ENCODE measurements around the gene LAP3.
A peak's percentile ranks its signal among the peaks of the same experiment; 100 is the strongest.

The LAP3 gene

GRCh38 chr4:17619416-17620105, 42.6 kb downstream of the LAP3 start:
- DNase-seq (ENCODE audit: low spot score): no peak

GRCh38 chr4:17623451-17624001, 46.5 kb downstream of the LAP3 start:
- peak; percentile 25 for DNase-seq (ENCODE audit: low spot score)

GRCh38 chr4:17624821-17625220, 47.8 kb downstream of the LAP3 start:
- DNase-seq (ENCODE audit: low spot score): no peak

GRCh38 chr4:17630228-17630627, 53.2 kb downstream of the LAP3 start:
- peak; percentile 17 for DNase-seq (ENCODE audit: low spot score)

GRCh38 chr4:17633600-17633999, 56.6 kb downstream of the LAP3 start:
- DNase-seq (ENCODE audit: low spot score): no peak

- DNase-seq (ENCODE audit: low spot score): no peak
These were observed 58.1 kb downstream of the LAP3 start for GRCh38 chr4:17635056-17635455.

GRCh38 chr4:17636341-17636695, 59.3 kb downstream of the LAP3 start:
- no peak for DNase-seq (ENCODE audit: low spot score)

- DNase-seq (ENCODE audit: low spot score): peak; percentile 79
These were observed 60.0 kb downstream of the LAP3 start for GRCh38 chr4:17636696-17637622.

GRCh38 chr4:17639136-17639535, 62.1 kb downstream of the LAP3 start:
- no peak for DNase-seq (ENCODE audit: low spot score)

- no peak for DNase-seq (ENCODE audit: low spot score)
These were observed 65.4 kb downstream of the LAP3 start for GRCh38 chr4:17642398-17642783.

GRCh38 chr4:17646693-17647092, 69.7 kb downstream of the LAP3 start:
- peak; percentile 2 for DNase-seq (ENCODE audit: low spot score)

- DNase-seq (ENCODE audit: low spot score): peak; percentile 46
These were observed 70.3 kb downstream of the LAP3 start for GRCh38 chr4:17647176-17647806.

GRCh38 chr4:17647927-17648326, 70.9 kb downstream of the LAP3 start:
- DNase-seq (ENCODE audit: low spot score): peak; percentile 4

- no peak for DNase-seq (ENCODE audit: low spot score)
These were observed 73.4 kb downstream of the LAP3 start for GRCh38 chr4:17650406-17650805.

GRCh38 chr4:17654701-17655100, 77.7 kb downstream of the LAP3 start:
- no peak for DNase-seq (ENCODE audit: low spot score)

GRCh38 chr4:17657090-17657489, 80.1 kb downstream of the LAP3 start:
- DNase-seq (ENCODE audit: low spot score): no peak
